IMR-90 (cell line): Measurements from ENCODE around the gene NUP98. TPM values are rescaled to one million over a fixed set of nuclear protein-coding genes. Genes with fewer than 3 reads are reported as not detected.

Source experiments
- ATAC-seq: fragments of 200-7000 bp; cut with Tn5 transposase; 2 replicates; pipeline ENCODE4 v1.9.1; 2020; ENCODE audit warnings: low read depth, mild to moderate bottlenecking, moderate library complexity
- BruUV-seq: library from RNA; stranded (reverse); fragments of 400-500 nt; replicated peaks from 2 replicates; lab custom pipeline; 2021; lab: Mats Ljungman, UMichigan
- CTCF ChIA-PET: fragments of 300-600 bp; formaldehyde crosslinking; extraction: SDS; loops from one replicate; lab custom pipeline; 2021; ENCODE audit warnings: antibody characterized with exemption; lab: Yijun Ruan, JAX
- POLR2A ChIA-PET: fragments of 300-600 bp; sonication (Branson Sonifier 250); formaldehyde crosslinking; loops from one replicate; lab custom pipeline; 2022; ENCODE audit warnings: antibody characterized with exemption; ENCODE audit not compliant: unreplicated experiment; lab: Charles Lee
- DNase-seq: peaks from one replicate; pipeline ENCODE4 v3.0.0; 2013
- H2AFZ ChIP-seq: replicated peaks from 2 replicates; pipeline ENCODE3; 2013; ENCODE audit warnings: low read length, mild to moderate bottlenecking; ENCODE audit not compliant: poor library complexity
- H2AK5ac ChIP-seq: 2 replicates; pipeline ENCODE4 v1.6.1; 2013; ENCODE audit warnings: low read depth, low read length, inconsistent platforms
- H2AK9ac ChIP-seq: replicated peaks from 2 replicates; pipeline ENCODE3; 2013; ENCODE audit warnings: mild to moderate bottlenecking, low read depth, low read length, moderate library complexity; ENCODE audit not compliant: poor library complexity
- H2BK120ac ChIP-seq: 2 replicates; pipeline ENCODE4 v1.6.1; 2013; ENCODE audit warnings: low read depth, low read length, inconsistent platforms
- H2BK15ac ChIP-seq: 3 replicates; pipeline ENCODE4 v1.6.1; 2013; ENCODE audit warnings: low read depth, low read length, inconsistent platforms
- H2BK20ac ChIP-seq: 2 replicates; pipeline ENCODE4 v1.6.1; 2013; ENCODE audit warnings: low read depth, mild to moderate bottlenecking, inconsistent platforms, low read length, moderate library complexity
- H2BK5ac ChIP-seq: 2 replicates; pipeline ENCODE4 v1.6.1; 2013; ENCODE audit warnings: mild to moderate bottlenecking, low read depth, low read length, inconsistent platforms; ENCODE audit not compliant: poor library complexity, severe bottlenecking
- H3K14ac ChIP-seq: replicated peaks from 2 replicates; pipeline ENCODE4 v1.6.1; 2013; ENCODE audit warnings: low read depth, low read length, inconsistent platforms
- H3K18ac ChIP-seq: 2 replicates; pipeline ENCODE4 v1.6.1; 2013; ENCODE audit warnings: low read depth, low read length, control low read depth
- H3K23ac ChIP-seq: 2 replicates; pipeline ENCODE4 v1.6.1; 2013; ENCODE audit warnings: low read depth, low read length, inconsistent platforms
- H3K27ac ChIP-seq: 2 replicates; pipeline ENCODE4 v1.5.1; 2013; ENCODE audit warnings: mild to moderate bottlenecking, control low read depth, low read length; ENCODE audit not compliant: insufficient read depth
- H3K27me3 ChIP-seq: 2 replicates; pipeline ENCODE4 v1.6.1; 2013; ENCODE audit warnings: low read length; ENCODE audit not compliant: control insufficient read depth, insufficient read depth
- H3K36me3 ChIP-seq: 2 replicates; pipeline ENCODE4 v1.6.1; 2013; ENCODE audit warnings: low read length, mixed read lengths; ENCODE audit not compliant: control insufficient read depth, insufficient read depth
- H3K4ac ChIP-seq: 2 replicates; pipeline ENCODE4 v1.6.1; 2013; ENCODE audit warnings: low read depth, low read length, inconsistent platforms
- H3K4me1 ChIP-seq: 2 replicates; pipeline ENCODE4 v1.6.1; 2013; ENCODE audit warnings: low read length, mixed read lengths; ENCODE audit not compliant: control insufficient read depth, insufficient read depth
- H3K4me2 ChIP-seq: 2 replicates; pipeline ENCODE4 v1.6.1; 2013; ENCODE audit warnings: low read depth, mild to moderate bottlenecking, control low read depth, low read length, moderate library complexity
- H3K4me3 ChIP-seq: 2 replicates; pipeline ENCODE4 v1.5.1; 2013; ENCODE audit warnings: low read depth, mild to moderate bottlenecking, control low read depth, low read length, moderate library complexity; ENCODE audit not compliant: insufficient read depth
- H3K56ac ChIP-seq: 2 replicates; pipeline ENCODE4 v1.6.1; 2013; ENCODE audit warnings: low read length, inconsistent platforms; ENCODE audit not compliant: insufficient read depth; ENCODE audit errors: extremely low read depth
- H3K79me1 ChIP-seq, 2 experiments: 2 replicates each; pipeline ENCODE4 v1.6.1; 2013; ENCODE audit warnings: low read length in 2 of 2, inconsistent platforms in 1 of 2, low read depth in 1 of 2
- H3K9ac ChIP-seq: 2 replicates; pipeline ENCODE4 v1.6.1; 2013; ENCODE audit warnings: low read depth, low read length, control low read depth
- H3K9me1 ChIP-seq: 2 replicates; pipeline ENCODE4 v1.6.1; 2013; ENCODE audit warnings: low read length, inconsistent platforms; ENCODE audit not compliant: insufficient read depth
- H3K9me3 ChIP-seq: 2 replicates; pipeline ENCODE4 v1.6.1; 2013; ENCODE audit warnings: low read length; ENCODE audit not compliant: control insufficient read depth, insufficient read depth
- H4K20me1 ChIP-seq: 2 replicates; pipeline ENCODE4 v1.6.1; 2013; ENCODE audit warnings: low read length, inconsistent platforms; ENCODE audit not compliant: insufficient read depth
- H4K5ac ChIP-seq: 2 replicates; pipeline ENCODE4 v1.6.1; 2013; ENCODE audit warnings: mild to moderate bottlenecking, low read depth, low read length, control low read depth
- H4K8ac ChIP-seq, 2 experiments: 2 replicates each; pipeline ENCODE4 v1.6.1; 2013; ENCODE audit warnings: low read depth in 2 of 2, low read length in 2 of 2, control low read depth in 1 of 2, inconsistent platforms in 1 of 2
- H4K91ac ChIP-seq: 2 replicates; pipeline ENCODE4 v1.6.1; 2013; ENCODE audit warnings: low read depth, low read length, inconsistent platforms; ENCODE audit not compliant: insufficient read depth
- BHLHE40 ChIP-seq: fragments of 150-350 bp; IDR thresholded peaks from 2 replicates; pipeline ENCODE4 v1.6.1; 2016; ENCODE audit warnings: mild to moderate bottlenecking, low read depth, low read length
- CEBPB ChIP-seq: IDR thresholded peaks from 2 replicates; pipeline ENCODE4 v1.6.1; 2012; ENCODE audit warnings: low read depth, low read length, improper control_type of control experiment
- CHD1 ChIP-seq: IDR thresholded peaks from 2 replicates; pipeline ENCODE4 v1.6.1; 2012; ENCODE audit warnings: low read depth, low read length, improper control_type of control experiment
- FOS ChIP-seq: fragments of 150-350 bp; IDR thresholded peaks from 2 replicates; pipeline ENCODE4 v1.6.1; 2016; ENCODE audit warnings: low read depth, low read length
- MAFK ChIP-seq: IDR thresholded peaks from 2 replicates; pipeline ENCODE4 v1.6.1; 2012; ENCODE audit warnings: low read depth, low read length, improper control_type of control experiment
- MAZ ChIP-seq: IDR thresholded peaks from 2 replicates; pipeline ENCODE4 v1.6.1; 2012; ENCODE audit warnings: low read depth, mild to moderate bottlenecking, low read length, improper control_type of control experiment, moderate library complexity, borderline replicate concordance
- MXI1 ChIP-seq: IDR thresholded peaks from 2 replicates; pipeline ENCODE4 v1.6.1; 2012; ENCODE audit warnings: low read depth, mild to moderate bottlenecking, low read length, moderate library complexity, borderline replicate concordance
- NFE2L2 ChIP-seq: fragments of 150-350 bp; IDR thresholded peaks from 2 replicates; pipeline ENCODE4 v1.6.1; 2016; ENCODE audit warnings: low read depth, mild to moderate bottlenecking, low read length
- POLR2A ChIP-seq: IDR thresholded peaks from 2 replicates; pipeline ENCODE4 v1.6.1; 2012; ENCODE audit warnings: mild to moderate bottlenecking, low read depth, low read length
- RAD21 ChIP-seq: IDR thresholded peaks from 2 replicates; pipeline ENCODE4 v1.6.1; 2012; ENCODE audit warnings: low read length, improper control_type of control experiment
- RCOR1 ChIP-seq: IDR thresholded peaks from 2 replicates; pipeline ENCODE4 v1.6.1; 2012; ENCODE audit warnings: mild to moderate bottlenecking, low read length, improper control_type of control experiment; ENCODE audit not compliant: insufficient replicate concordance
- RFX5 ChIP-seq: IDR thresholded peaks from 2 replicates; pipeline ENCODE4 v1.8.0; 2012; ENCODE audit warnings: low read depth, mild to moderate bottlenecking, low read length, moderate library complexity
- SMC3 ChIP-seq: fragments of 150-350 bp; IDR thresholded peaks from 2 replicates; pipeline ENCODE4 v1.6.1; 2016; ENCODE audit warnings: low read depth, mild to moderate bottlenecking, antibody characterized with exemption, low read length, moderate library complexity
- WGBS, 2 experiments: methylation state at CpG; one replicate each; pipeline versions ENCODE4 v1.1.5 to v1.1.7; 2013; ENCODE audit warnings: missing lambda C conversion rate in 2 of 2; ENCODE audit not compliant: insufficient read length in 1 of 2; ENCODE audit errors: extremely low coverage in 2 of 2; 5-methylcytosine and 5-hydroxymethylcytosine counted together
- dilution Hi-C: fragments of 300-500 bp; cut with HindIII; formaldehyde crosslinking; loops from one replicate; pipeline ENCODE4 v1.14.3; 2018; ENCODE audit warnings: low sequenced_read_pairs; ENCODE audit not compliant: unreplicated experiment
- in situ Hi-C: fragments of 300-500 bp; cut with MboI; formaldehyde crosslinking; loops from 3 replicates; pipeline ENCODE4 v1.14.3; 2019; ENCODE audit warnings: low sequenced_read_pairs, inconsistent platforms, mixed read lengths
- intact Hi-C: fragments of 100-400 bp; cut with micrococcal nuclease; formaldehyde crosslinking; loops from 2 replicates; pipeline ENCODE4 v1.10.0; 2022
- polyA plus RNA-seq, 3 experiments: library from polyadenylated mRNA; depleted of rRNA; stranded (reverse); fragments of >200 nt; gene quantifications; 2 replicates each; pipeline ENCODE4 v1.2.3, GENCODE V29; 2012; ENCODE audit warnings: low replicate concordance in 1 of 3
- total RNA-seq: library from RNA; depleted of rRNA; stranded (reverse); fragments of >200 nt; gene quantifications from 2 replicates; pipeline ENCODE4 v1.2.3, GENCODE V29; 2012
- TF ChIP-seq, protein P1 (sequence below): conservative IDR thresholded peaks from 2 replicates; pipeline ENCODE4 v1.5.1; 2012; ENCODE audit warnings: mild to moderate bottlenecking, low read depth, low read length, improper control_type of control experiment
- TF ChIP-seq, protein P2 (sequence below): fragments of 150-350 bp; IDR thresholded peaks from 2 replicates; pipeline ENCODE4 v1.6.1; 2016; ENCODE audit warnings: low read depth, mild to moderate bottlenecking, low read length, moderate library complexity, borderline replicate concordance
- TF ChIP-seq, protein P3 (sequence below): fragments of 150-350 bp; IDR thresholded peaks from 2 replicates; pipeline ENCODE4 v1.6.1; 2017; ENCODE audit warnings: mild to moderate bottlenecking, antibody characterized with exemption, low read length, low read depth

NUP98 gene
- total and polyA plus RNA-seq, 2 of the 4 experiments (the other 2 are of a cell fraction) = 103 to 138 TPM

DNA sequence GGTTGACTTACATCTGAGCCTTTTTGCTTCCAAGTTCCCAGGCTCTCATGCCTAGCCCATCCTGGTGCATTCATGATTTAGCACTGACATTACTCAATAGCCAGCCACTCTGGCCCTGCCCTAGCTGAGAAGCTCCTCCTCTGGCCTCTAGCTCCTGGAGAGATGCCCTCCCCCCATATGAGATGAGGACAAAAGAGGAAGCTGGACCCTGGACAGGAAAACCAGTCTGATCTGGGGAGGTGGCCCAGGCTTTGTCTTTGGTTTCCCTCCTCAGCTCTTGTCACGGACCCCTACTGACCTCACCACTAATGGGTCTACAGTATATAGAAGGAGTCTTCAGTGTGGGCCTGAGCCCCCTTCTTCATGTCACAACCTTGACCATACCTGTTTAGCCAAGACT, 40.4 kb upstream of the NUP98 start:
- peaks cover 22% of the 10 kb centered on the region for H3K4me1 ChIP-seq
- H3K9me1 ChIP-seq = peaks cover 45% of the 10 kb centered on the region
- no peak overlapping the region for H3K4me3 ChIP-seq
- H2BK15ac ChIP-seq = no peak overlapping the region
- ATAC-seq (no peak), DNase-seq (no peak)
- no peak overlapping the region for H2BK5ac ChIP-seq
- no peak overlapping the region for H4K5ac ChIP-seq
- H3K27me3 ChIP-seq = no peaks in the 10 kb centered on the region
- no peak overlapping the region for H3K27ac ChIP-seq
- H2BK120ac ChIP-seq = no peak overlapping the region
- H3K23ac ChIP-seq = no peak overlapping the region
- H3K9me3 ChIP-seq = no peaks in the 10 kb centered on the region
- H3K4me2 ChIP-seq = no peak overlapping the region
- no TSS peak for BruUV-seq
- no peak overlapping the region for H2BK20ac ChIP-seq
- H3K56ac ChIP-seq = no peak overlapping the region
- intact Hi-C loops = no loop called here
- ChIA-PET CTCF (no interaction called here), POLR2A (no interaction called here)
- H2AFZ ChIP-seq = no peak overlapping the region
- peaks cover 48 to 73% of the 10 kb centered on the region in 2 experiments for H3K79me1 ChIP-seq
- H3K9ac ChIP-seq = no peak overlapping the region
- no peak overlapping the region for H4K91ac ChIP-seq
- no peak overlapping the region for H4K8ac ChIP-seq
- TF ChIP-seq CEBPB (no peak), RFX5 (no peak), MAFK (no peak), POLR2A (no peak), CHD1 (no peak), FOS (no peak), RAD21 (no peak), SMC3 (no peak), NFE2L2 (no peak), BHLHE40 (no peak), MXI1 (no peak), RCOR1 (no peak), MAZ (no peak)
- TF ChIP-seq, protein P1, sequence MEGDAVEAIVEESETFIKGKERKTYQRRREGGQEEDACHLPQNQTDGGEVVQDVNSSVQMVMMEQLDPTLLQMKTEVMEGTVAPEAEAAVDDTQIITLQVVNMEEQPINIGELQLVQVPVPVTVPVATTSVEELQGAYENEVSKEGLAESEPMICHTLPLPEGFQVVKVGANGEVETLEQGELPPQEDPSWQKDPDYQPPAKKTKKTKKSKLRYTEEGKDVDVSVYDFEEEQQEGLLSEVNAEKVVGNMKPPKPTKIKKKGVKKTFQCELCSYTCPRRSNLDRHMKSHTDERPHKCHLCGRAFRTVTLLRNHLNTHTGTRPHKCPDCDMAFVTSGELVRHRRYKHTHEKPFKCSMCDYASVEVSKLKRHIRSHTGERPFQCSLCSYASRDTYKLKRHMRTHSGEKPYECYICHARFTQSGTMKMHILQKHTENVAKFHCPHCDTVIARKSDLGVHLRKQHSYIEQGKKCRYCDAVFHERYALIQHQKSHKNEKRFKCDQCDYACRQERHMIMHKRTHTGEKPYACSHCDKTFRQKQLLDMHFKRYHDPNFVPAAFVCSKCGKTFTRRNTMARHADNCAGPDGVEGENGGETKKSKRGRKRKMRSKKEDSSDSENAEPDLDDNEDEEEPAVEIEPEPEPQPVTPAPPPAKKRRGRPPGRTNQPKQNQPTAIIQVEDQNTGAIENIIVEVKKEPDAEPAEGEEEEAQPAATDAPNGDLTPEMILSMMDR = no peak
- TF ChIP-seq, protein P2, sequence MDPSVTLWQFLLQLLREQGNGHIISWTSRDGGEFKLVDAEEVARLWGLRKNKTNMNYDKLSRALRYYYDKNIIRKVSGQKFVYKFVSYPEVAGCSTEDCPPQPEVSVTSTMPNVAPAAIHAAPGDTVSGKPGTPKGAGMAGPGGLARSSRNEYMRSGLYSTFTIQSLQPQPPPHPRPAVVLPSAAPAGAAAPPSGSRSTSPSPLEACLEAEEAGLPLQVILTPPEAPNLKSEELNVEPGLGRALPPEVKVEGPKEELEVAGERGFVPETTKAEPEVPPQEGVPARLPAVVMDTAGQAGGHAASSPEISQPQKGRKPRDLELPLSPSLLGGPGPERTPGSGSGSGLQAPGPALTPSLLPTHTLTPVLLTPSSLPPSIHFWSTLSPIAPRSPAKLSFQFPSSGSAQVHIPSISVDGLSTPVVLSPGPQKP = no peak
- TF ChIP-seq, protein P3, sequence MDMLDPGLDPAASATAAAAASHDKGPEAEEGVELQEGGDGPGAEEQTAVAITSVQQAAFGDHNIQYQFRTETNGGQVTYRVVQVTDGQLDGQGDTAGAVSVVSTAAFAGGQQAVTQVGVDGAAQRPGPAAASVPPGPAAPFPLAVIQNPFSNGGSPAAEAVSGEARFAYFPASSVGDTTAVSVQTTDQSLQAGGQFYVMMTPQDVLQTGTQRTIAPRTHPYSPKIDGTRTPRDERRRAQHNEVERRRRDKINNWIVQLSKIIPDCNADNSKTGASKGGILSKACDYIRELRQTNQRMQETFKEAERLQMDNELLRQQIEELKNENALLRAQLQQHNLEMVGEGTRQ = no peak
- 0 out of 2 replicates have a peak, but pooled peaks cover 2% of the 10 kb centered on the region for H3K36me3 ChIP-seq
- no peak overlapping the region for H3K4ac ChIP-seq
- in situ Hi-C loops = no loop called here
- H4K20me1 ChIP-seq = peaks cover 72% of the 10 kb centered on the region
- no peak overlapping the region for H2AK5ac ChIP-seq
- dilution Hi-C loops = no loop called here
- no peak overlapping the region for H3K14ac ChIP-seq
- H3K18ac ChIP-seq = no peak overlapping the region
- peak overlapping the region; percentile 35 for H2AK9ac ChIP-seq
- WGBS, 2 experiments = no CpG with 5 or more reads among the region's 1 CpG
